Activated CD4-positive, alpha-beta memory T cell treated with anti-CD3 and anti-CD28 coated beads, Interleukin-2, amount 10 ng/mL, durations not matched to agents 7 days and 5 days (primary cell): ENCODE data around the gene GRK3. TPM values are rescaled to one million over a fixed set of nuclear protein-coding genes. Genes with fewer than 3 reads are reported as not detected.
"Not testable (repeated sequence)": the region's sequence is repeated elsewhere in the genome, so short reads cannot be mapped to it uniquely, and the experiment has no call there.

Experiments
- CTCF ChIA-PET: fragments of 350-600 bp; sonication (Branson Sonifier 250); formaldehyde crosslinking; loops from one replicate; lab custom pipeline; 2021; ENCODE audit warnings: antibody characterized with exemption, inconsistent platforms; lab: Charles Lee
- POLR2A ChIA-PET: fragments of 350-600 bp; sonication (Branson Sonifier 250); formaldehyde crosslinking; loops from one replicate; lab custom pipeline; 2021; ENCODE audit warnings: antibody characterized with exemption; lab: Charles Lee
- DNase-seq: peaks from one replicate; pipeline ENCODE4 v3.0.0-alpha.2; 2020
- H3K27ac Mint-ChIP-seq: one replicate; pipeline ENCODE4 v1.8.0; 2021; ENCODE audit warnings: mild to moderate bottlenecking, mixed read lengths
- H3K27me3 Mint-ChIP-seq: one replicate; pipeline ENCODE4 v1.8.0; 2021; ENCODE audit warnings: mixed read lengths
- H3K36me3 Mint-ChIP-seq: one replicate; pipeline ENCODE4 v1.8.0; 2021; ENCODE audit warnings: low read depth, mixed read lengths
- H3K4me1 Mint-ChIP-seq: one replicate; pipeline ENCODE4 v1.8.0; 2021; ENCODE audit warnings: mixed read lengths
- H3K4me3 Mint-ChIP-seq: one replicate; pipeline ENCODE4 v1.8.0; 2021; ENCODE audit warnings: mild to moderate bottlenecking, mixed read lengths
- H3K9me3 Mint-ChIP-seq: one replicate; pipeline ENCODE4 v1.8.0; 2021; ENCODE audit warnings: mixed read lengths
- total RNA-seq, 2 experiments: library from RNA; stranded (reverse); gene quantifications; one replicate each; pipeline ENCODE4 v1.2.3, GENCODE V29; 2021

GRK3 gene
- total RNA-seq, 2 experiments from 2014 or later: 24.1 to 25.5 TPM

DNA sequence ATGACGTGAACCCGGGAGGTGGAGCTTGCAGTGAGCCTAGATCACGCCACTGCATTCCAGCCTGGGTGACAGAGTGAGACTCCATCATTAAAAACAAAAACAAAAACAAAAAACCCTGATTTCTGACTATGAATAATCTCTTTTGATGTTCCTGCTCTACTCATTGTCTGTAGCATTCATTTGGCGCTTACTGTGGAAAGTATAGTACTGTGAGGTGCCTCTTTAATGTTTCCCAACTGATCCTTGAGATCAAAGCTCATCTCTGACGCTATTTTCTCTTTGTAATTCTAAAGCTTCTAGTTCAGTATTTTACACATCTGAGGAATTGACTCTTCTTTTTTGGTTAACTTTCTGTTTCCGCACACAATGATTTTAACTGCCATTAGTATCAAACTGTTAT lies 60.0 kb downstream of the GRK3 start:
- H3K27ac Mint-ChIP-seq: peak overlapping the region; percentile 34
- no peaks in the 10 kb centered on the region for H3K9me3 Mint-ChIP-seq
- peaks cover 16% of the 10 kb centered on the region for H3K36me3 Mint-ChIP-seq
- no peak for DNase-seq
- H3K4me1 Mint-ChIP-seq: peaks cover 33% of the 10 kb centered on the region
- no peaks in the 10 kb centered on the region for H3K27me3 Mint-ChIP-seq
- ChIA-PET POLR2A (interaction anchor here (1.1 to 1.7 kb wide), 2 partner anchors 79 to 139 kb away, joined by 4 read pairs; no protein-coding TSS in a partner anchor), CTCF (interaction anchor here (1.4 kb wide), 1 partner anchor 25 kb away, joined by 4 read pairs; no protein-coding TSS in a partner anchor)
- no peak overlapping the region for H3K4me3 Mint-ChIP-seq

DNA sequence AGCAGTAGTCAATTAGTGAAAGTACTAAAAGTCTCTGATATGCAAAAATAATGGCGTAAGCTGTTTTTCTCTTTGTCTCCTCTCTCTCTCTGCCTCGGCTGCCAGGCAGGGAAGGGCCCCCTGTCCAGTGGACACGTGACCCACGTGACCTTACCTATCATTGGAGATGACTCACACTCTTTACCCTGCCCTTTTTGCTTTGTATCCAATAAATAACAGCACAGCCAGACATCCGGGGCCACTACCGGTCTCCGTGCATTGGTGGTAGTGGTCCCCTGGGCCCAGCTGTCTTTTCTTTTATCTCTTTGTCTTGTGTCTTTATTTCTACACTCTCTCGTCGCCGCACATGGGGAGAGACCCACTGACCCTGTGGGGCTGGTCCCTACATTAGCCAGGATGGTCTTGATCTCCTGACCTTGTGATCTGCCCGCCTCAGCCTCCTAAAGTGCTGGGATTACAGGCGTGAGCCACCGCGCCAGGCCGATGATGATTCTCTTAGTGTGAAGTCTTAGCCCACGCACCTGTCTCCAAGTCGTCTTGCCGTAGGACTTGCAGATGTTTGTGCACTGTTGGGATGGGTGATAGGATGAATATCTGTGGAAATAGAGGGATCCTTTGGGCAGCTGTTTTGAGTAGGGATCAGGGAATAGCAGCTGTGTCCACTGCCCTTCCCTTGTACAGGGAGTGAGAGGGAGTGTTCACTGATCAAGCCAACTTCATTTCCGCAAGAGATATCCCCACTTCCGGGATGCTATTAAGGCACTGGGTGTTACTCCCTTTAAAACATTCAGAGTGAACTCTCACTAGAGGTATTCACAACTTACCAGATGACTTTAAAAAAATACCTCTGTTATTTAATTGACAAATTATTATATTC lies 61.5 kb downstream of the GRK3 start:
- Mint-ChIP-seq H3K4me1 (peaks cover 31% of the 10 kb centered on the region), H3K36me3 (peaks cover 16% of the 10 kb centered on the region)
- CTCF ChIA-PET, DNase-seq, POLR2A ChIA-PET, H3K4me3 Mint-ChIP-seq, H3K27me3 Mint-ChIP-seq, H3K27ac Mint-ChIP-seq, H3K9me3 Mint-ChIP-seq: not testable (repeated sequence)

DNA sequence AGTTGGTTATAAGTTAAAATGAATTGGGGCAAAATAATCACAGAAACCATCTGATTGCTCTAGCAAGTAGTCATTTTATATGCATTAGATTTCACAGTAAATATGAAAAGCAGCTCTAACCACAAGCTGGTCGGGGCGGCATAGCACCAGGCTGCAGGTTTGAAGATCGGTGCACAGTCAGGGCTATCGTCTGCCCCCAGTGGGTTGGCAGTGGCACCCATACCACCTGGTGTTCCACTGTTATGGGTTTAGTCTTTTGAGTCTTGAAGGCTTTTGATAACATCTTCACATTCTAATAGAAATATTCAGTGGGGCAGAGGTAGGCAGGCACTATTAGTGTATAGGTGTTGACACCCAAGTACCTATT lies 62.1 kb downstream of the GRK3 start:
- H3K27me3 Mint-ChIP-seq: no peaks in the 10 kb centered on the region
- peaks cover 16% of the 10 kb centered on the region for H3K36me3 Mint-ChIP-seq
- no peak for DNase-seq
- H3K27ac Mint-ChIP-seq: no peak overlapping the region
- no peak overlapping the region for H3K4me3 Mint-ChIP-seq
- ChIA-PET POLR2A (no interaction called here), CTCF (no interaction called here)
- peaks cover 28% of the 10 kb centered on the region for H3K4me1 Mint-ChIP-seq
- no peaks in the 10 kb centered on the region for H3K9me3 Mint-ChIP-seq

DNA sequence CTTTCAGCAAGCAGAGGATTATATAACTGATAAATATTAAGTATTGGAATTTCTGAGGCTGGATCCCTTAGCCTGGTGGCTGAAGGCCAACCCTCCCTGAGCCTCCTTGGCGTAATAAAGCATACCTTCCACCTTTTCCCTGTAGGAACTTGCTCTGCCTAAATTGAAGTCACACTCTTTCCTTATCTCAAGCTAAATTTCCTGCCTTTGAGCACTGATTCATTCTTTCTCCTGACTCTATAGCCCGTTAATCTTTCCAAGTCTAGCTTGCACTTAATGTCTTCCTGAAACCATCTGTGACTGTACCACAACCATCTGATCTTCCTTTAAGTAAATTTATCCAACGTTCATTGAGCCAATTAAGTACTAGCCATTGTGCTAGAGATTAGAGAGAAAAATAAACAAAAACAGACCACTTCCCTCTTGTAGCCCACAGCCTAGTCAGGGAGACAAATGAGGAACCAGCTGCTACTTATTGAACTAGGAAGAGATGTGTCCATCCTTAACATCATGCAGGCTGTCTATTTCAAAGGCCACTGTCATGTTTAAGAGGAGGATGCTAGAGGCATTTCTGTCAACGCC lies 62.9 kb downstream of the GRK3 start:
- ChIA-PET CTCF (no interaction called here), POLR2A (no interaction called here)
- DNase-seq: no peak
- Mint-ChIP-seq H3K4me3 (no peak overlapping the region), H3K9me3 (no peaks in the 10 kb centered on the region), H3K27ac (no peak overlapping the region), H3K36me3 (peaks cover 16% of the 10 kb centered on the region), H3K27me3 (no peaks in the 10 kb centered on the region), H3K4me1 (peaks cover 22% of the 10 kb centered on the region)

DNA sequence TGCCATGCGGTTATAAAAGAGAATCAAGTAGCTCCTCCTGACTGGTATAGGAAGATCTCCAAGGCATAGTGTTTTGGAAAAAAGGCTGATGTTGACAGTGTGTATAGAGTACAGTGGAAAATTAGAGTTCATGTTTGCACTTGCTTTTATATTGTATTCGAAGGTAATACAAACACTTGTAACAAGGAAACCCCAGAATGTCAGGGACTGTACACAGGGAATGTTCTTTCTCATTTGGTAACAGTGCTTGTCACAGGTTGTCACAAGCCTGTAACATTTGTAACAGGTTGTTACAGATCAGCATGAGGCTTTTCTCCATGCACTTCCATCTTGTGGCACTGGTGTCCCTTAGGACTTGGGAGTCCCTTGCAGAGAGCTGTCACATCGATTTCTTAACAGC lies 64.0 kb downstream of the GRK3 start:
- no peak for DNase-seq
- H3K27me3 Mint-ChIP-seq: no peaks in the 10 kb centered on the region
- no peaks in the 10 kb centered on the region for H3K9me3 Mint-ChIP-seq
- no peak overlapping the region for H3K4me3 Mint-ChIP-seq
- no peak overlapping the region for H3K27ac Mint-ChIP-seq
- ChIA-PET POLR2A (no interaction called here), CTCF (no interaction called here)
- peaks cover 13% of the 10 kb centered on the region for H3K36me3 Mint-ChIP-seq
- H3K4me1 Mint-ChIP-seq: peaks cover 13% of the 10 kb centered on the region

DNA sequence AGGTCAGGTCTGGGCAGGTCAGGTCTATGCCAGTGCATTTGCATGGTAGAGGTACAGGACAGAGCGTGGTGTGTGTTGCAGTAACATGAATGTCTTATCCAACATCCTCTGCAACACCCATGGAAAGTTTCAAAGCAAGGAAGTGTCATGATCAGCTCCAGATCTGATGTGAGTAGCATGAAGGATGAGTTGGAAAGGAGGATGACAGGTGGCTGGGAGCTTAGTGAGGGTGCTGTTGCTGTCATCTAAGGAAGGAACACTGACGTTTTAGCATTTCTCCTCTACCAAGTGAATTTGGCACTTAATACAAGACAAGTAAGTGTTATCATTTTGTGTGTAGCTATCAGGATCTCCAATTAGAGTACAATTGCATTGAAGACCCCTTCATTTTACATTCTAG lies 65.1 kb downstream of the GRK3 start:
- Mint-ChIP-seq H3K36me3 (peaks cover 6% of the 10 kb centered on the region), H3K9me3 (no peaks in the 10 kb centered on the region), H3K27ac (no peak overlapping the region), H3K27me3 (peaks cover 3% of the 10 kb centered on the region), H3K4me1 (peaks cover 3% of the 10 kb centered on the region), H3K4me3 (no peak overlapping the region)
- ChIA-PET CTCF (no interaction called here), POLR2A (no interaction called here)
- no peak for DNase-seq

DNA sequence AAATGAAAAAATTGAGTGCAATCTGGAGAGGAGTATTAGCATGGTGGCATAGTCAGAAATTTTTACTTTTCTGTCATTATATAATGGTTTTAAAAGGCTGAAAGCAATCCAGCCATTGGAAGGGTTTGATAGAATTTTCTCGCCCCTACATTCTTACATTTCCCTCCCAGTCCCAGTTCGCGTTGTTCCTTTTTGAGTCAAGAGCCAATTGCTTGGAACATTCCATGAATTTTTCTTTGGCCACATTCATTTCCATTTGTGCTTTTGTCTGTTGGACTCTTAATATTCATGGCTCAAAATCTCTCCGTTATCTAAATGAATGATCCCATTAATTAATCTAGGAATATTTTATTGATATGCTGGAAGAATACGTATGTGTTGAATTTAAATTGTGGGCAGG lies 66.0 kb downstream of the GRK3 start:
- H3K4me1 Mint-ChIP-seq: peaks cover 2% of the 10 kb centered on the region
- peaks cover 5% of the 10 kb centered on the region for H3K36me3 Mint-ChIP-seq
- no peak overlapping the region for H3K4me3 Mint-ChIP-seq
- H3K27ac Mint-ChIP-seq: no peak overlapping the region
- H3K27me3 Mint-ChIP-seq: peaks cover 3% of the 10 kb centered on the region
- no peak for DNase-seq
- no peaks in the 10 kb centered on the region for H3K9me3 Mint-ChIP-seq
- POLR2A ChIA-PET: no interaction called here
- CTCF ChIA-PET: no interaction called here

DNA sequence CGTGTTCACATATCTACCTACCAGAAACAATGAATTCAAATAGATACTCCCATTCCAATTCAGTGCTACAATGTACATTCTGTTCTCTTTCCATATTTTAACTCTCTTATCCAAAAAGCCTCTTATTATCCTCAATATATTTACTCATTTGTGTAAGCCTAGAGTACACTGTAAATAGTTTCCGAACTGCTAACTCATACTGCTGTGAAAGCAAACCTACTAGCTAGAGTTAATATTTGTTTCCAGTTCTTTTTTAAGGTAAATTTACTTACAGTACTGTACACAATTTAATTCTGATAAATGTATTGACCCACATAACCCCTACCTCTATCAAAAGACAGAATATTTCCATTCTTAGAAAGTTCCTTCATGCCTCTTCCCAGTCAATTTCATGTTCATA lies 71.8 kb downstream of the GRK3 start:
- ChIA-PET POLR2A (no interaction called here), CTCF (no interaction called here)
- H3K4me3 Mint-ChIP-seq: no peak overlapping the region
- peaks cover 22% of the 10 kb centered on the region for H3K36me3 Mint-ChIP-seq
- no peak for DNase-seq
- peaks cover 3% of the 10 kb centered on the region for H3K27me3 Mint-ChIP-seq
- peaks cover 10% of the 10 kb centered on the region for H3K9me3 Mint-ChIP-seq
- no peak overlapping the region for H3K27ac Mint-ChIP-seq
- peaks cover 2% of the 10 kb centered on the region for H3K4me1 Mint-ChIP-seq

DNA sequence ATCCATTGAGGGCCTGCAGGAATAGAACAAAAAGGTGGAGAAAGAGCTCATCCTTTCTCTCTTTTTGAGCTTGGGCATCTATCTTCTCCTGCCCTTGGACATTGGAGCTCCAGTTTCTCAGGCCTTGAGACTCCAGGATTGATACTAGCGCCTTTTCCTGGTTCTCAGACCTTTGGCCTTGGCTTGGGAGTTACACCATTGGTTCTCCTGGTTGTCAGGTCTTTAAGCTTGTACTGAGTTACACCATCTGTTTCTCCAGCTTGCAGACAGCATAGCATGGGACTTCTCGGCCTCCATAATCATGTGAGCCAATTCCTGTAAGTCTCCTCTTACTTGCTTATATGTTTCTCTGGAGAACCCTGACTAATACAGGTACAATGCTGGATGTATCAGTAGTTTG lies 72.6 kb downstream of the GRK3 start:
- H3K9me3 Mint-ChIP-seq: peaks cover 14% of the 10 kb centered on the region
- H3K4me3 Mint-ChIP-seq: no peak overlapping the region
- no peak overlapping the region for H3K27ac Mint-ChIP-seq
- POLR2A ChIA-PET: interaction anchor here (0.6 kb wide), 1 partner anchor 28 kb away, joined by 4 read pairs; no protein-coding TSS in a partner anchor
- peaks cover 3% of the 10 kb centered on the region for H3K27me3 Mint-ChIP-seq
- H3K4me1 Mint-ChIP-seq: peaks cover 7% of the 10 kb centered on the region
- peaks cover 25% of the 10 kb centered on the region for H3K36me3 Mint-ChIP-seq
- CTCF ChIA-PET: interaction anchor here (0.8 kb wide), 1 partner anchor 174 kb away, joined by 3 read pairs; no protein-coding TSS in a partner anchor
- DNase-seq: no peak

DNA sequence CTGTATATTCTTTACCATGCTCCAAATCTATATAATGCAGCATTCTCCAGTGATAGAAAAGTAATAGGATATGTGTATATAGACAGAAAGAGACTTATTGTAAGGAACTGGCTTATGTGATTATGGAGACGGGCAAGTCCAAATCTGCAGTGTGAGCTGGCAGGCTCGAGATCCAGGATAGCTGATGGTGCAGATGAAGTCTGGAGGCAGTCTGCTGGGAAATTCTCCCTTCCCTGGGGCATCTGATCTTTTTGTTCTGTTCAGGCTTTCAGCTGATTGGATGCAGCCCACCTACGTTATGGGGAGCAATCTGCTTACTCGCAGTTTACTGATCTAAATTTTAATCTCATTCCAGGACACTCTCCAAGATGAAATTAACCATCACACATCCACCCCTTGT lies 73.2 kb downstream of the GRK3 start:
- ChIA-PET CTCF (interaction anchor here (0.8 kb wide), 1 partner anchor 175 kb away, joined by 3 read pairs; no protein-coding TSS in a partner anchor), POLR2A (interaction anchor here (0.6 kb wide), 1 partner anchor 29 kb away, joined by 4 read pairs; no protein-coding TSS in a partner anchor)
- Mint-ChIP-seq H3K4me1 (peaks cover 7% of the 10 kb centered on the region), H3K27ac (no peak overlapping the region), H3K9me3 (peaks cover 14% of the 10 kb centered on the region), H3K27me3 (peaks cover 3% of the 10 kb centered on the region), H3K36me3 (peaks cover 25% of the 10 kb centered on the region), H3K4me3 (no peak overlapping the region)
- DNase-seq: no peak

DNA sequence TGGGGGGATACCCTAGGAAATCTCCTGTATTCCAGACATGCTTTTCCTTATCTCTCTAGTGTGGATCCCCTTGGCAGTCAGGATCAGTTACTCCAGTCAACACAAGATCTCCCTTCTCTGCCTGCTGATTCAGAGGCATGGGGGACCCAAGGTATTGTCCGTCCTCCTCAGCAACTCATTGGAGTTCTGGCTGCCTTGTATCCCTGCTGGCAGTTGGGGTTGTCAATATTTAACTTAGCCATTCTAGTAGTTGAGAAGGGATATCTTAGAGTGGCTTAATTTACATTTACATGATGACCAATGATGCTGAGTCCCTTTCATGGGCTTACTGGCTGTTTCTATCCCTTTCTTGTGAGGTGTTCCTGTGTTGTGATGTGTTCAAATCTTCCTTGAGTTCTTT lies 74.2 kb downstream of the GRK3 start:
- Mint-ChIP-seq H3K9me3 (peaks cover 14% of the 10 kb centered on the region), H3K36me3 (peaks cover 26% of the 10 kb centered on the region), H3K27me3 (peaks cover 3% of the 10 kb centered on the region), H3K4me1 (peaks cover 7% of the 10 kb centered on the region), H3K27ac (no peak overlapping the region), H3K4me3 (no peak overlapping the region)
- no peak for DNase-seq
- CTCF ChIA-PET: no interaction called here
- POLR2A ChIA-PET: no interaction called here

DNA sequence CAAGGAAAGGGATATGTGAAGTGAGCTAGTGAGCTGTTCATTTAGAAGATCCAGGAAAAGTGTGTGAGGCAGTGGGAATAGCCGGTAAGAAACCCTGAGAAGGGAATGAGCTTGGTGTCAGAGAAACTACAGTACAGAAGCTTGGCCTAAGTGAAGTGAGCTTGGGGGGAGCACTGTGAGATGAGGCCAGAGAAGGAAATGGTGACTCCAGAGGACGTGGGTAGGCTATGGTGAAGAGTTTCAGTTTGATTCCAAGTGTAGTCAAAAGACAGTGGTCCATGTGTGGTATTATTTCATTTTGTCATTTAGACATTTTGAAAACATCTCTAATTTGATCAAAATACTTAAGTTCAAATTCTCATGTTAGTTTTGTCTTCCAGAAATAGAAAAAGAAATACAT lies 77.2 kb downstream of the GRK3 start:
- Mint-ChIP-seq H3K27ac (no peak overlapping the region), H3K36me3 (peaks cover 31% of the 10 kb centered on the region), H3K4me3 (no peak overlapping the region), H3K4me1 (peaks cover 7% of the 10 kb centered on the region), H3K9me3 (peaks cover 14% of the 10 kb centered on the region), H3K27me3 (no peaks in the 10 kb centered on the region)
- CTCF ChIA-PET: no interaction called here
- DNase-seq: no peak
- POLR2A ChIA-PET: no interaction called here

DNA sequence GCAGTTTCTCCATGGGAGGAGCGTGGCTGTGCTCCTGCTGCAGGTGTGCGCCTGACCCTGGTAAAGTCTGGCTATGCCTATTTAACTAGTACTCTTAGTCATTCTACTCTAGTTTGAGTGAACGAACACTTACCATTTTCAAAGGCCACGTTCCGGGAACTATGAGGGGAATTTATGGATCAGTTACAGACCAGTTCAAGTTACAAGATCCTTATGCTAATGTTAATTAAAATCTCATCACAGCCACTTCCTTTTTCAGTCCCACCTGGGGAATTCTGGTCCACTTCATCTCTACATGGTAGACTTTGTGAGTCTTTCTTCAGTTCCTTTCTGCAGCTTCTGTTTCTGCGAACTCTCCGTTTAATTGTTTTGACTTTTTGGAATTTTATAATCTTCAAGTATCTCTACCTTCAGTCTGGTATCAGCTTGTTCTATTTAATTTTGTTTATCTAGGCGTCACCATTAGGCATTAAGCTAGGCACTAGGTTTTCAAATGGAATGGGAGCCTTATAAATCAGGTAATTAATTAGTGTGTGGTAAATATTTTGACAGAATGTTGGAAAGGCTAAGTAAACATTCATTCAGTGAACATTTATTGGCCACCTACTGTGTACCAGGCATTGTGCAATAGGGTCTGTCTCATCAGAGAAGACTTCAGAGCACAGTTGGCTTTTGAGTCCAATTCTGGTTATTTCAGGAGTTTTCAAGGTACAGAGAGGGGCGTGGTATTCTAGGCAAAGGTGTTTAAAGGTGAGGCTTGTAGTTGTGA lies 78.9 kb downstream of the GRK3 start:
- peaks cover 14% of the 10 kb centered on the region for H3K9me3 Mint-ChIP-seq
- no peaks in the 10 kb centered on the region for H3K27me3 Mint-ChIP-seq
- H3K36me3 Mint-ChIP-seq: peaks cover 24% of the 10 kb centered on the region
- ChIA-PET CTCF (no interaction called here), POLR2A (no interaction called here)
- no peak overlapping the region for H3K27ac Mint-ChIP-seq
- no peak overlapping the region for H3K4me3 Mint-ChIP-seq
- H3K4me1 Mint-ChIP-seq: peaks cover 7% of the 10 kb centered on the region
- no peak for DNase-seq
